Measurements from ENCODE around the gene PPL. TPM values are rescaled to one million over a fixed set of nuclear protein-coding genes. Genes with fewer than 3 reads are reported as not detected.

PPL gene
- total and polyA plus RNA-seq, 2 of the 8 experiments (the other 6 are each of a cell fraction or from before 2014, with no cell fraction given), result 11.3 to 29.5 TPM

DNA sequence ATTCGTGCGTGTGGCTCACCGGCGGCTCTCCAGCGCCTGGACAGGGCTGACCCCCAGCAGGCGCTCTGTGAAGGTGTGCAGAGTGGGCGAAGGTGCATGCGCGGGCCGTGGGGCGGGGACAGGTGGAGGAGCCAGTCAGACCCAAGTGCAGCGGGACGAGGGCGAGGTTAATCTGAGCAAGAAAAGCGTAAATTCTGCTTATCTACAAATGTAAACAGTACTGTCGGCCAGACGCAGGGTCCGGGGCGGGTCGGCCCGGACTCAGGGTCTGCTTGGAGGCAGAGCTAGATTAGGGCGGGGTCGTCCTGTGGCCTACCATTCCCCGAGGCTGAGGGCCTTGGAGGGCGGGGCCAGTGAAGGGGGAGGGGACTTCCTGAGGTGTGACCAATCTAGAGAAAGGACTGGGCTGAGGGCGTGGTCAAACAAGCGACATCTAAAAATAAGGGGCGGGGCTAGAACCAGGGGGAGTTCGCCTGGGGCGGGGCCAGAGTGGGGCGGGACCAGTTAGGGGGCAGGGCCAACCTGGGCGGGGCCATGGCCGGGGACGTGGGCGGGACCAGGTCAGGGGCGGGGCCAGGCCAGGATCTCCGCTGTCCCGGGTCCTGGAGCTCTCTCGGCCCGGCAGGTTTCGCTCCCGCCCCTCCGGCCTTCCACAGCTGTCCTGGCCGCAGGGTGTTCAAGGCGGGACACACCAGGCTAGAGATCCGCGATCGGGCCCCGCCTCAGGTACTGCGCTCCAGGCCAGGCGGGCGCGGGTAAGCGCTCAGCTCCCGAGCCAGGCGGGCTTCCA is 21.0 kb upstream of the PPL start, which contains the start of gene SEC14L5 (continued):
- TF ChIP-seq EP300 (IDR thresholded peaks at IDR 0.05; ENCODE audit: borderline replicate concordance in 1 of 2, low read depth in 2 of 2, low read length in 2 of 2) (no peak), KDM1A (IDR thresholded peaks at IDR 0.05; ENCODE audit: borderline replicate concordance, low read length) (no peak), BACH1 (IDR thresholded peaks at IDR 0.05; ENCODE audit: low read length) (0 out of 2 replicates have a peak, but pooled peaks have one; percentile 24), POLR2A (IDR thresholded peaks at IDR 0.05; ENCODE audit: control extremely low read depth in 1 of 2, low read depth in 2 of 2, low read length in 2 of 2) (no peak), HDAC6 (IDR thresholded peaks at IDR 0.05; ENCODE audit: low read depth, low read length) (no peak), NANOG (IDR thresholded peaks at IDR 0.05; ENCODE audit: insufficient read depth, low read depth, low read length, poor library complexity, severe bottlenecking) (no peak), TAF1 (IDR thresholded peaks at IDR 0.05; ENCODE audit: low read depth, low read length) (peak; percentile 38; the same call in 1 of the 2 replicates), RFX5 (IDR thresholded peaks at IDR 0.05; ENCODE audit: borderline replicate concordance, low read depth, low read length) (no peak), SP2 (IDR thresholded peaks at IDR 0.05; ENCODE audit: low read length) (no peak), POU5F1 (IDR thresholded peaks at IDR 0.05; ENCODE audit: low read depth, low read length) (no peak), SAP30 (IDR thresholded peaks at IDR 0.05; ENCODE audit: insufficient read depth, insufficient replicate concordance, low read length) (no peak), MAFK (IDR thresholded peaks at IDR 0.05; ENCODE audit: low read depth, low read length) (no peak)
- TF ChIP-seq, protein P1, sequence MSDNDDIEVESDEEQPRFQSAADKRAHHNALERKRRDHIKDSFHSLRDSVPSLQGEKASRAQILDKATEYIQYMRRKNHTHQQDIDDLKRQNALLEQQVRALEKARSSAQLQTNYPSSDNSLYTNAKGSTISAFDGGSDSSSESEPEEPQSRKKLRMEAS (IDR thresholded peaks at IDR 0.05), result peak; percentile 32; the same call in 1 of the 2 replicates
- TF ChIP-seq, protein P2, sequence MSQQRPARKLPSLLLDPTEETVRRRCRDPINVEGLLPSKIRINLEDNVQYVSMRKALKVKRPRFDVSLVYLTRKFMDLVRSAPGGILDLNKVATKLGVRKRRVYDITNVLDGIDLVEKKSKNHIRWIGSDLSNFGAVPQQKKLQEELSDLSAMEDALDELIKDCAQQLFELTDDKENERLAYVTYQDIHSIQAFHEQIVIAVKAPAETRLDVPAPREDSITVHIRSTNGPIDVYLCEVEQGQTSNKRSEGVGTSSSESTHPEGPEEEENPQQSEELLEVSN (IDR thresholded peaks at IDR 0.05), result no peak
- TF ChIP-seq, protein P3, sequence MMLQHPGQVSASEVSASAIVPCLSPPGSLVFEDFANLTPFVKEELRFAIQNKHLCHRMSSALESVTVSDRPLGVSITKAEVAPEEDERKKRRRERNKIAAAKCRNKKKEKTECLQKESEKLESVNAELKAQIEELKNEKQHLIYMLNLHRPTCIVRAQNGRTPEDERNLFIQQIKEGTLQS (IDR thresholded peaks at IDR 0.05; ENCODE audit: insufficient read depth, low read depth, low read length), result no peak

Measured in H1 (cell line).